H1 (cell line): ENCODE measurements around the gene CHST10. TPM values are rescaled to one million over a fixed set of nuclear protein-coding genes. Genes with fewer than 3 reads are reported as not detected.

ENCODE experiments used
- CTCF ChIA-PET: fragments of 300-600 bp; sonication (Branson Sonifier 250); formaldehyde crosslinking; loops from one replicate; lab custom pipeline; 2021; ENCODE audit not compliant: partially characterized antibody; lab: Charles Lee
- POLR2A ChIA-PET: fragments of 300-600 bp; sonication (Branson Sonifier 250); formaldehyde crosslinking; loops from one replicate; lab custom pipeline; 2021; ENCODE audit warnings: inconsistent platforms; ENCODE audit not compliant: partially characterized antibody; lab: Charles Lee
- DNase-seq, 2 experiments: peaks; one replicate each; pipeline versions ENCODE4 v3.0.0 to v3.0.0-alpha.2; 2010 to 2022; ENCODE audit warnings: low spot score in 2 of 2, low read depth in 1 of 2, mixed read lengths in 1 of 2
- FAIRE-seq: peaks from 2 replicates; lab custom pipeline; 2011; peaks lifted over from hg19 to GRCh38; lab: Jason Lieb, UNC
- H2AFZ ChIP-seq: 2 replicates; pipeline ENCODE4 v1.8.1; 2012; ENCODE audit warnings: low read length, inconsistent platforms
- H2AK5ac ChIP-seq: 2 replicates; pipeline ENCODE4 v1.6.1; 2013; ENCODE audit warnings: low read depth, low read length
- H2BK120ac ChIP-seq: replicated peaks from 2 replicates; pipeline ENCODE3; 2013; ENCODE audit warnings: low read depth, low read length, inconsistent platforms
- H2BK12ac ChIP-seq: 2 replicates; pipeline ENCODE4 v1.6.1; 2013; ENCODE audit warnings: low read depth, low read length
- H2BK15ac ChIP-seq: 2 replicates; pipeline ENCODE4 v1.6.1; 2013; ENCODE audit warnings: low read length
- H2BK20ac ChIP-seq: 2 replicates; pipeline ENCODE4 v1.6.1; 2013; ENCODE audit warnings: low read length
- H2BK5ac ChIP-seq: 2 replicates; pipeline ENCODE4 v1.6.1; 2013; ENCODE audit warnings: low read depth, low read length
- H3K14ac ChIP-seq: 2 replicates; pipeline ENCODE4 v1.6.1; 2013; ENCODE audit warnings: inconsistent platforms; ENCODE audit not compliant: insufficient read length
- H3K18ac ChIP-seq: 2 replicates; pipeline ENCODE4 v1.6.1; 2013; ENCODE audit warnings: low read length; ENCODE audit errors: extremely low read depth
- H3K23ac ChIP-seq: 2 replicates; pipeline ENCODE4 v1.6.1; 2013; ENCODE audit warnings: inconsistent platforms; ENCODE audit not compliant: insufficient read length
- H3K23me2 ChIP-seq: 2 replicates; pipeline ENCODE4 v1.6.1; 2013; ENCODE audit warnings: low read depth, low read length
- H3K27ac ChIP-seq: 2 replicates; pipeline ENCODE4 v1.6.1; 2011; ENCODE audit warnings: low read depth, low read length, inconsistent platforms
- H3K27me3 ChIP-seq, 4 experiments: replicated peaks in 1 of 4; 1 replicate in 1 of 4; 2 replicates in 3 of 4; pipeline versions ENCODE4 v1.6.1 to v1.8.1; 2011 to 2013; ENCODE audit warnings: low read length in 3 of 4, mild to moderate bottlenecking in 3 of 4, inconsistent platforms in 2 of 4, mixed read lengths in 2 of 4, moderate library complexity in 1 of 4; ENCODE audit not compliant: control insufficient read depth in 3 of 4, insufficient read depth in 3 of 4; ENCODE audit errors: extremely low read depth in 1 of 4
- H3K36me3 ChIP-seq, 4 experiments: 2 replicates each; pipeline versions ENCODE4 v1.6.1 to v1.8.1; 2011 to 2013; ENCODE audit warnings: mild to moderate bottlenecking in 4 of 4, low read length in 3 of 4, moderate library complexity in 2 of 4, control low read depth in 1 of 4, inconsistent platforms in 1 of 4; ENCODE audit not compliant: insufficient read depth in 4 of 4, control insufficient read depth in 2 of 4
- H3K4ac ChIP-seq: replicated peaks from 2 replicates; pipeline ENCODE3; 2013; ENCODE audit warnings: low read length, low read depth, mixed read lengths, inconsistent platforms; ENCODE audit not compliant: insufficient read length
- H3K4me1 ChIP-seq, 4 experiments: replicated peaks in 1 of 4; 1 replicate in 1 of 4; 2 replicates in 3 of 4; pipeline versions ENCODE4 v1.6.1 to v1.8.1; 2011 to 2013; ENCODE audit warnings: low read length in 3 of 4, inconsistent platforms in 2 of 4, mixed read lengths in 1 of 4; ENCODE audit not compliant: insufficient read depth in 4 of 4, control insufficient read depth in 3 of 4
- H3K4me2 ChIP-seq, 2 experiments: 2 replicates each; pipeline versions ENCODE4 v1.6.1 to v1.8.1; 2011 to 2013; ENCODE audit warnings: low read depth in 2 of 2, low read length in 2 of 2, control low read depth in 1 of 2, inconsistent platforms in 1 of 2, mild to moderate bottlenecking in 1 of 2; ENCODE audit not compliant: insufficient read depth in 1 of 2
- H3K4me3 ChIP-seq, 4 experiments: fragments of 200-600, 300-600 bp in 1 of 4; sonication (generic), shearing (Covaris generic), sonication (Bioruptor Twin) in 1 of 4; 2 replicates each; pipeline versions ENCODE4 v1.5.1 to v1.8.1; 2011 to 2016; ENCODE audit warnings: low read length in 4 of 4, low read depth in 3 of 4, control low read depth in 2 of 4, inconsistent platforms in 2 of 4, mild to moderate bottlenecking in 2 of 4, mixed read lengths in 1 of 4, moderate library complexity in 1 of 4; ENCODE audit not compliant: insufficient read depth in 2 of 4; ENCODE audit errors: extremely low read depth in 1 of 4
- H3K56ac ChIP-seq: replicated peaks from 2 replicates; pipeline ENCODE3; 2013; ENCODE audit warnings: low read depth, mild to moderate bottlenecking, mixed read lengths, low read length, inconsistent platforms; ENCODE audit not compliant: insufficient read length
- H3K79me1 ChIP-seq: 2 replicates; pipeline ENCODE4 v1.6.1; 2013; ENCODE audit warnings: low read depth, low read length, control low read depth
- H3K79me2 ChIP-seq, 2 experiments: 2 replicates each; pipeline versions ENCODE4 v1.6.1 to v1.8.1; 2012 to 2013; ENCODE audit warnings: low read length in 2 of 2, mild to moderate bottlenecking in 2 of 2, inconsistent platforms in 1 of 2; ENCODE audit not compliant: insufficient read depth in 2 of 2, control insufficient read depth in 1 of 2
- H3K9ac ChIP-seq, 4 experiments: replicated peaks in 1 of 4; 1 replicate in 1 of 4; 2 replicates in 3 of 4; pipeline versions ENCODE4 v1.6.1 to v1.8.1; 2011 to 2013; ENCODE audit warnings: low read depth in 3 of 4, low read length in 3 of 4, control low read depth in 2 of 4, mild to moderate bottlenecking in 2 of 4, moderate library complexity in 2 of 4, inconsistent platforms in 1 of 4; ENCODE audit errors: extremely low read depth in 1 of 4
- H3K9me3 ChIP-seq, 2 experiments: 2 replicates each; pipeline versions ENCODE4 v1.6.1 to v1.8.1; 2012 to 2013; ENCODE audit warnings: mild to moderate bottlenecking in 2 of 2, moderate library complexity in 2 of 2, control low read depth in 1 of 2, inconsistent platforms in 1 of 2, low read depth in 1 of 2, low read length in 1 of 2, mixed read lengths in 1 of 2; ENCODE audit not compliant: insufficient read depth in 2 of 2
- H4K20me1 ChIP-seq, 2 experiments: replicated peaks in 1 of 2; 2 replicates each; pipeline versions ENCODE3 to v1.8.1; 2011 to 2013; ENCODE audit warnings: inconsistent platforms in 2 of 2, low read length in 2 of 2, mild to moderate bottlenecking in 1 of 2; ENCODE audit not compliant: insufficient read depth in 2 of 2, control insufficient read depth in 1 of 2
- H4K5ac ChIP-seq: 2 replicates; pipeline ENCODE4 v1.6.1; 2013; ENCODE audit warnings: low read length, low read depth, mixed read lengths, inconsistent platforms; ENCODE audit not compliant: insufficient read length
- H4K8ac ChIP-seq: 2 replicates; pipeline ENCODE4 v1.8.0; 2013; ENCODE audit warnings: mild to moderate bottlenecking, moderate library complexity, low read length, inconsistent platforms; ENCODE audit not compliant: insufficient read depth; ENCODE audit errors: extremely low read depth
- H4K91ac ChIP-seq: replicated peaks from 2 replicates; pipeline ENCODE3; 2013; ENCODE audit warnings: low read length, mixed read lengths, inconsistent platforms; ENCODE audit not compliant: insufficient read length
- CBX8 ChIP-seq: fragments of 300-800, 300-1000 bp; sonication (generic); IDR thresholded peaks from 2 replicates; pipeline ENCODE4 v1.7.1; 2016; ENCODE audit warnings: low read depth, low read length, borderline replicate concordance
- CREB1 ChIP-seq: IDR thresholded peaks from 2 replicates; pipeline ENCODE4 v1.6.1; 2012; ENCODE audit warnings: inconsistent platforms
- GABPA ChIP-seq: IDR thresholded peaks from 2 replicates; pipeline ENCODE4 v1.6.1; 2011; ENCODE audit warnings: mild to moderate bottlenecking, low read length, moderate library complexity, borderline replicate concordance; ENCODE audit not compliant: insufficient read depth
- JUN ChIP-seq: IDR thresholded peaks from 2 replicates; pipeline ENCODE4 v1.6.1; 2011; ENCODE audit warnings: low read depth, mild to moderate bottlenecking, improper control_type of control experiment, low read length
- JUND ChIP-seq: IDR thresholded peaks from 2 replicates; pipeline ENCODE4 v1.6.1; 2011; ENCODE audit warnings: mild to moderate bottlenecking, improper control_type of control experiment, low read length
- POLR2A ChIP-seq, 2 experiments: IDR thresholded peaks; 1 replicate in 1 of 2; 2 replicates in 1 of 2; pipeline ENCODE4 v1.6.1; 2011; ENCODE audit warnings: low read depth in 2 of 2, low read length in 2 of 2, mild to moderate bottlenecking in 2 of 2; ENCODE audit errors: control extremely low read depth in 1 of 2
- POLR2AphosphoS5 ChIP-seq: IDR thresholded peaks from 2 replicates; pipeline ENCODE4 v1.6.1; 2011; ENCODE audit warnings: low read depth, low read length
- SIX5 ChIP-seq: IDR thresholded peaks from 2 replicates; pipeline ENCODE4 v1.6.1; 2011; ENCODE audit warnings: mild to moderate bottlenecking, low read depth, low read length
- TBP ChIP-seq: IDR thresholded peaks from 2 replicates; pipeline ENCODE4 v1.6.1; 2011; ENCODE audit warnings: low read depth, low read length, improper control_type of control experiment
- WGBS, 2 experiments: shearing (Covaris generic) in 1 of 2; methylation state at CpG; one replicate each; pipeline versions ENCODE4 v1.1.6 to v1.1.7; 2013 to 2015; ENCODE audit warnings: low lambda C conversion rate in 2 of 2, mixed read lengths in 2 of 2, inconsistent platforms in 1 of 2, low coverage in 1 of 2, missing lambda C conversion rate in 1 of 2; ENCODE audit not compliant: insufficient replicate concordance in 2 of 2, insufficient coverage in 1 of 2, insufficient read length in 1 of 2; ENCODE audit errors: extremely low coverage in 1 of 2, missing lambda C conversion rate in 1 of 2; 5-methylcytosine and 5-hydroxymethylcytosine counted together
- polyA plus RNA-seq, 7 experiments: library from polyadenylated mRNA; depleted of rRNA in 3 of 7; stranded (reverse) in 5 of 7; unstranded in 2 of 7; fragments of >200 nt in 5 of 7; fragments of 200-250 nt in 2 of 7; gene quantifications; 1 replicate in 5 of 7; 2 replicates in 1 of 7; 4 replicates in 1 of 7; pipeline versions ENCODE4 v1.2.1 to v1.2.3, GENCODE V29; 2011 to 2013; ENCODE audit warnings: missing spikeins in 2 of 7, mixed read lengths in 2 of 7
- total RNA-seq: library from RNA; stranded (reverse); fragmentation: NEBNext Ultra II Directional; extraction: Animal tissue kit (Norgen Biotek cat#: 25700); gene quantifications from 2 replicates; pipeline ENCODE4 v1.2.1, GENCODE V29; 2021
- TF ChIP-seq, protein P1 (sequence below): IDR thresholded peaks from 2 replicates; pipeline ENCODE4 v1.6.1; 2012; ENCODE audit warnings: inconsistent platforms
- TF ChIP-seq, protein P2 (sequence below): IDR thresholded peaks from 2 replicates; pipeline ENCODE4 v1.6.1; 2012; ENCODE audit warnings: low read length, inconsistent platforms

CHST10 gene
- total and polyA plus RNA-seq, 2 of the 8 experiments (the other 6 are each of a cell fraction or from before 2014, with no cell fraction given), result 27.3 to 29.1 TPM

GRCh38 chr2:100411841-100412292 is 5.6 kb downstream of the CHST10 start:
- H3K9me3 ChIP-seq, result no peaks in the 10 kb centered on the region
- no peak overlapping the region for H3K14ac ChIP-seq
- peak overlapping the region; percentile 89 for H3K27ac ChIP-seq
- peaks cover 7 to 67% of the 10 kb centered on the region in 2 experiments for H3K79me2 ChIP-seq
- peak overlapping the region; percentile 84; the same call in 1 of the 2 replicates for H2BK20ac ChIP-seq
- POLR2A ChIA-PET, result interaction anchor here (0.8 to 1.3 kb wide), 3 partner anchors 11 to 151 kb away, joined by 3 to 4 read pairs (median 4); partner anchors contain the start of gene PDCL3
- H4K20me1 ChIP-seq, result peaks cover 0 to 4% of the 10 kb centered on the region in 2 experiments
- H4K91ac ChIP-seq, result peak overlapping the region; percentile 50
- H2AK5ac ChIP-seq, result peak overlapping the region; percentile 89
- H4K5ac ChIP-seq, result peak overlapping the region; percentile 25
- peaks cover 0 to 7% (median 2%) of the 10 kb centered on the region in 4 experiments; a peak in 4 of 8 replicates for H3K36me3 ChIP-seq
- no peak overlapping the region for H3K4ac ChIP-seq
- peak overlapping the region; percentile 97 for H2BK5ac ChIP-seq
- H3K4me3 ChIP-seq, result peak overlapping the region in 2 of 4 experiments; percentile 10 to 37; a peak in 3 of 8 replicates
- H3K4me1 ChIP-seq, result peaks cover 26 to 57% (median 39%) of the 10 kb centered on the region in 4 experiments
- peaks cover 5% of the 10 kb centered on the region for H3K23me2 ChIP-seq
- H2BK120ac ChIP-seq, result peak overlapping the region; percentile 51
- peaks cover 10% of the 10 kb centered on the region for H3K79me1 ChIP-seq
- peak overlapping the region; percentile 64 for H2BK12ac ChIP-seq
- WGBS, 2 experiments, result 56% methylated on average over 5 of the region's 5 CpGs; no CpG with 5 or more reads in 1 of the 2 experiments
- peak overlapping the region in 1 of 4 experiments; percentile 52; a peak in 4 of 7 replicates for H3K9ac ChIP-seq
- H4K8ac ChIP-seq, result no peak overlapping the region
- H3K27me3 ChIP-seq, result no peaks in the 10 kb centered on the region
- no peak overlapping the region for H3K56ac ChIP-seq
- CTCF ChIA-PET, result interaction anchor here (0.6 to 9.7 kb wide), 3 partner anchors 10 to 149 kb away, joined by 3 to 38 read pairs (median 12); no protein-coding TSS in a partner anchor
- FAIRE-seq, result peak; percentile 45
- H3K4me2 ChIP-seq, result peak overlapping the region; percentile 57 to 75
- DNase-seq, result no peak
- H3K23ac ChIP-seq, result no peak overlapping the region
- H2BK15ac ChIP-seq, result no peak overlapping the region
- H3K18ac ChIP-seq, result peak overlapping the region; percentile 86; the same call in 1 of the 2 replicates
- no peak overlapping the region for H2AFZ ChIP-seq
- no peak for TF ChIP-seq SIX5
- TF ChIP-seq, protein P1, sequence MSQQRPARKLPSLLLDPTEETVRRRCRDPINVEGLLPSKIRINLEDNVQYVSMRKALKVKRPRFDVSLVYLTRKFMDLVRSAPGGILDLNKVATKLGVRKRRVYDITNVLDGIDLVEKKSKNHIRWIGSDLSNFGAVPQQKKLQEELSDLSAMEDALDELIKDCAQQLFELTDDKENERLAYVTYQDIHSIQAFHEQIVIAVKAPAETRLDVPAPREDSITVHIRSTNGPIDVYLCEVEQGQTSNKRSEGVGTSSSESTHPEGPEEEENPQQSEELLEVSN, result 0 out of 2 replicates have a peak, but pooled peaks have one; percentile 27
- TF ChIP-seq JUN, result peak; percentile 3; the same call in 1 of the 2 replicates
- TF ChIP-seq TBP, result peak; percentile 68; the same call in 1 of the 2 replicates
- TF ChIP-seq, protein P2, sequence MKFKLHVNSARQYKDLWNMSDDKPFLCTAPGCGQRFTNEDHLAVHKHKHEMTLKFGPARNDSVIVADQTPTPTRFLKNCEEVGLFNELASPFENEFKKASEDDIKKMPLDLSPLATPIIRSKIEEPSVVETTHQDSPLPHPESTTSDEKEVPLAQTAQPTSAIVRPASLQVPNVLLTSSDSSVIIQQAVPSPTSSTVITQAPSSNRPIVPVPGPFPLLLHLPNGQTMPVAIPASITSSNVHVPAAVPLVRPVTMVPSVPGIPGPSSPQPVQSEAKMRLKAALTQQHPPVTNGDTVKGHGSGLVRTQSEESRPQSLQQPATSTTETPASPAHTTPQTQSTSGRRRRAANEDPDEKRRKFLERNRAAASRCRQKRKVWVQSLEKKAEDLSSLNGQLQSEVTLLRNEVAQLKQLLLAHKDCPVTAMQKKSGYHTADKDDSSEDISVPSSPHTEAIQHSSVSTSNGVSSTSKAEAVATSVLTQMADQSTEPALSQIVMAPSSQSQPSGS, result peak; percentile 88
- peak; percentile 53; the same call in 1 of the 2 replicates for TF ChIP-seq CREB1
- TF ChIP-seq CBX8, result no peak
- TF ChIP-seq POLR2A (IDR thresholded peaks at IDR 0.05; ENCODE audit: control extremely low read depth in 1 of 2, low read depth in 2 of 2, low read length in 2 of 2), result peak; percentile 38 to 69
- TF ChIP-seq POLR2AphosphoS5, result peak; percentile 29
- no peak for TF ChIP-seq GABPA
- 0 out of 2 replicates have a peak, but pooled peaks have one; percentile 41 for TF ChIP-seq JUND
